SKM-1 (cell line): ENCODE data around the gene NOTUM.

Experiments used
- DNase-seq: peaks from one replicate; lab custom pipeline; 2025; ENCODE audit not compliant: unreplicated experiment; lab: John Stamatoyannopoulos, UW

NOTUM gene

GRCh38 chr17:81978524-81979298 lies 17.7 kb upstream of the NOTUM start:
- DNase-seq = no peak

- DNase-seq = peak; percentile 64
Observed at GRCh38 chr17:81977211-81977808, 16.3 kb upstream of the NOTUM start, which contains the start of gene ASPSCR1. Gene ASPSCR1, plus strand, starts transcription at chr17:81977629. Its CDS starts 18 bp downstream, at chr17:81977647.

GRCh38 chr17:81976332-81977210 lies 15.6 kb upstream of the NOTUM start:
- DNase-seq = no peak

GRCh38 chr17:81973432-81973831 lies 12.4 kb upstream of the NOTUM start:
- DNase-seq = no peak

- no peak for DNase-seq
Observed at GRCh38 chr17:81968850-81969812, 8.1 kb upstream of the NOTUM start.

- DNase-seq = no peak
Observed at GRCh38 chr17:81968396-81968745, 7.4 kb upstream of the NOTUM start.

- DNase-seq = no peak
Observed at GRCh38 chr17:81967533-81968395, 6.8 kb upstream of the NOTUM start.

- DNase-seq = no peak
Observed at GRCh38 chr17:81967244-81967532, 6.2 kb upstream of the NOTUM start.

- no peak for DNase-seq
Observed at GRCh38 chr17:81966343-81967243, 5.6 kb upstream of the NOTUM start.

- no peak for DNase-seq
Observed at GRCh38 chr17:81964081-81964849, 3.3 kb upstream of the NOTUM start.

GRCh38 chr17:81962499-81963441 lies 1.8 kb upstream of the NOTUM start:
- no peak for DNase-seq

- DNase-seq = no peak
Observed at GRCh38 chr17:81961521-81962498, 823 bp upstream of the NOTUM start.

- DNase-seq = no peak
Observed at GRCh38 chr17:81960130-81960958, 643 bp downstream of the NOTUM start.

- DNase-seq = no peak
Observed at GRCh38 chr17:81959362-81960129, 1.4 kb downstream of the NOTUM start.
